ENCODE results near the gene SCG2.

SCG2 gene, protein sequence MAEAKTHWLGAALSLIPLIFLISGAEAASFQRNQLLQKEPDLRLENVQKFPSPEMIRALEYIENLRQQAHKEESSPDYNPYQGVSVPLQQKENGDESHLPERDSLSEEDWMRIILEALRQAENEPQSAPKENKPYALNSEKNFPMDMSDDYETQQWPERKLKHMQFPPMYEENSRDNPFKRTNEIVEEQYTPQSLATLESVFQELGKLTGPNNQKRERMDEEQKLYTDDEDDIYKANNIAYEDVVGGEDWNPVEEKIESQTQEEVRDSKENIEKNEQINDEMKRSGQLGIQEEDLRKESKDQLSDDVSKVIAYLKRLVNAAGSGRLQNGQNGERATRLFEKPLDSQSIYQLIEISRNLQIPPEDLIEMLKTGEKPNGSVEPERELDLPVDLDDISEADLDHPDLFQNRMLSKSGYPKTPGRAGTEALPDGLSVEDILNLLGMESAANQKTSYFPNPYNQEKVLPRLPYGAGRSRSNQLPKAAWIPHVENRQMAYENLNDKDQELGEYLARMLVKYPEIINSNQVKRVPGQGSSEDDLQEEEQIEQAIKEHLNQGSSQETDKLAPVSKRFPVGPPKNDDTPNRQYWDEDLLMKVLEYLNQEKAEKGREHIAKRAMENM

DNA sequence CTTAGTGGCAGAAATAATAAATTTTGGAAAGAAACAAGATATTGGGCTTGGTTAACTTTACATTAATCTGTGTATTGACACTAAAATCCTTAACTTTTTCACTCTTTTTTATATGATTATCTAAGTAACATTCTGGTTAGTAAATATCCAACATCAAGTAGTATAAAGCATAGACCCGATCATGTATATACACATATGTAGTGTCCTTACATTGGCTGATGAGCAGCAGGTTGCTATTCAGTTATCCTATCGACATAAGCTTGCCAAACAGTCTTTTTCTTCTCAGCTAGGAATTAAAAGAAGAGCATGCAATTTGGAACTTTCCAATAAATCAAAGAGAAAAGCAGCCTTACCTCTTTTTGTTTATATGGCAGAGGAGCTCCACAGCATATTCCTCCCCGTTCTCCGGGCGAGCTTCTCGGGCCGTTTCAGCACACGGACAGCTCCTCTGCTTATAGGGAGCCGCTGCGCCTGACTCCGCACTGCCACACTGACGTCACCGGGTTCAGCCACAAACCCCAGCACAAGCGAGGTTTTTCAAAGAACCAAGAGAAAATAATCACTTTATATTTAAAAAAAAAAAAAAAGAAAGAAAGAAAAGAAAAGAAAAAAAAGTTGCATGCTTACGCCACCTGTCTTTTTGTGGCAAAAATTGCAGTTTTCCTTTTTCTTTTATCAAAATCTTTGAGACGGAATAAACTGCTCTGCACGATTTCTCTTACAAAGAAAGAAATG lies at the start of gene SCG2:
Gene SCG2, minus strand, starts transcription at position 430 of the 735 bp plus-strand sequence. CDS start 3,079 bp downstream, outside the sequence.
- peak; percentile 69 for DNase-seq (ENCODE audit: low read depth)
- no peak within 1 kb of the TSS for H3K4me3 ChIP-seq (ENCODE audit: control insufficient read depth, low read depth, low read length)
- TF ChIP-seq, protein P1, sequence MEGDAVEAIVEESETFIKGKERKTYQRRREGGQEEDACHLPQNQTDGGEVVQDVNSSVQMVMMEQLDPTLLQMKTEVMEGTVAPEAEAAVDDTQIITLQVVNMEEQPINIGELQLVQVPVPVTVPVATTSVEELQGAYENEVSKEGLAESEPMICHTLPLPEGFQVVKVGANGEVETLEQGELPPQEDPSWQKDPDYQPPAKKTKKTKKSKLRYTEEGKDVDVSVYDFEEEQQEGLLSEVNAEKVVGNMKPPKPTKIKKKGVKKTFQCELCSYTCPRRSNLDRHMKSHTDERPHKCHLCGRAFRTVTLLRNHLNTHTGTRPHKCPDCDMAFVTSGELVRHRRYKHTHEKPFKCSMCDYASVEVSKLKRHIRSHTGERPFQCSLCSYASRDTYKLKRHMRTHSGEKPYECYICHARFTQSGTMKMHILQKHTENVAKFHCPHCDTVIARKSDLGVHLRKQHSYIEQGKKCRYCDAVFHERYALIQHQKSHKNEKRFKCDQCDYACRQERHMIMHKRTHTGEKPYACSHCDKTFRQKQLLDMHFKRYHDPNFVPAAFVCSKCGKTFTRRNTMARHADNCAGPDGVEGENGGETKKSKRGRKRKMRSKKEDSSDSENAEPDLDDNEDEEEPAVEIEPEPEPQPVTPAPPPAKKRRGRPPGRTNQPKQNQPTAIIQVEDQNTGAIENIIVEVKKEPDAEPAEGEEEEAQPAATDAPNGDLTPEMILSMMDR (IDR thresholded peaks at IDR 0.05; ENCODE audit: control insufficient read depth, insufficient read depth, low read depth, low read length, missing control alignments): peak; percentile 45

DNA sequence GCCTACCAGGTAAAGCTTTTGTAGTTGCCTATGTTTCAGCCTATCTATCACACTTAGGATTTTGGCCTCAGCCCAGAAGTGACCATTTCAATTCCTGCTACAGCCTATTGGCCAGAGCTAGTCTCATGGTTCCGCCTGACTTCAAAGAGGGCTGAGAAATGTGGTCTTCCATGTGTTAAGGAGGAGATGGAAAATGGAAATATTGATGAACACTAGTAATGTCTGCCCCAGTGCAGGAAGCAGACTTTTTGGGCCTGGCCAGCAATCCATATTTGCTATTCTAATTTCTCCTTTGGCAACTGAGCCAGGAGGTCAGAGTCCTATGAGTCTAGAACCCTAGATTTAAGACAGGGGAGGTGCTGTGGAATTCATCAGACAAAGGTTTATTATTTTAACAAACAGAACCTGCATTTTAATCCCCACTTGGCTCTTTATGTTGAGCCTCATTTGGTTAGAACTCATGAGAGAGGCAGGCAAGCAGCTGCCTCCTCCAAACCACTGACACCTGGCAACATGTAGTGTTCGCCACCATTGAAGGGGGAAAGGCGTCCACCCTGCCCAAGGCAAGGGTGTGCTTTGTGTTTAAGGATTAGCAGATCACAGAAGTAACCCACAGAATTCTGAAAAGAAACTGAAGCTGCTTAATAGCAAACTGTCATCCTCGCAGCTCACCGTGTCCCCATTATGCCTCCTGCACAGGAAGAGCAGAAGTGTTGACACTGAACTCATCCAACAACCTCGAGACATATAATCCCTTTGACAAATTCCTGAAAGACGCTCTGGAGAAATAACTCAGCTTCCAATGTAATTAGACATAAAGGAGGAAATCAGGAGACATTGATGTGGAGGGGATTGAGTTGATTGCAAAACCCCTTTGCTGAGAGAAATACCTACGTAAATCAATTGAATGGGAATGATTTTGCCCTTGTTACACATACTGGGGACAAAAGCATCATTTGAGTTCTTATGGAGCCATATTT lies 47.7 kb upstream of the SCG2 start:
- DNase-seq (ENCODE audit: low read depth): no peak
- H3K4me3 ChIP-seq (ENCODE audit: control insufficient read depth, low read depth, low read length): no peak overlapping the region
- TF ChIP-seq, protein P1 (IDR thresholded peaks at IDR 0.05; ENCODE audit: control insufficient read depth, insufficient read depth, low read depth, low read length, missing control alignments): no peak

DNA sequence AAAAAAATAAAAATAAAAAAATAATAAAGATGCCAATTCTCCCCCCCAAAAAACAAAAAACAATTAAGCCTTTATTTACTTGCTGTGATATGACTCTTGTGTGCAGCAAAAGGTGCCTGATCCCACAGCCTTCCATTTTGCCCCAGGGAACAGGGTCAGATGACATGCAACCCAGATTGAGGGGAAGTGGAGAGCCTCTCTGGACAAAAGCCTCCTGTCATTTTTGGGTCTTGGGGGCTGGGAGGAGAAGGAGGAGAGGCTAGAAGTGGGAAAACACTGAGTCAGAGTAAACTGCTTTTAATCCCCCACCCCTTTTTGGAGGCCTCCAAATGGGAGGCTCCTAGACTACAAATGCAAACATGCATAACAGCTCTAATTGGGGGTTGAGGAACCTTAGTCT lies 46.6 kb upstream of the SCG2 start:
- no peak for DNase-seq (ENCODE audit: low read depth)
- TF ChIP-seq, protein P1 (IDR thresholded peaks at IDR 0.05; ENCODE audit: control insufficient read depth, insufficient read depth, low read depth, low read length, missing control alignments): no peak
- no peak overlapping the region for H3K4me3 ChIP-seq (ENCODE audit: control insufficient read depth, low read depth, low read length)

DNA sequence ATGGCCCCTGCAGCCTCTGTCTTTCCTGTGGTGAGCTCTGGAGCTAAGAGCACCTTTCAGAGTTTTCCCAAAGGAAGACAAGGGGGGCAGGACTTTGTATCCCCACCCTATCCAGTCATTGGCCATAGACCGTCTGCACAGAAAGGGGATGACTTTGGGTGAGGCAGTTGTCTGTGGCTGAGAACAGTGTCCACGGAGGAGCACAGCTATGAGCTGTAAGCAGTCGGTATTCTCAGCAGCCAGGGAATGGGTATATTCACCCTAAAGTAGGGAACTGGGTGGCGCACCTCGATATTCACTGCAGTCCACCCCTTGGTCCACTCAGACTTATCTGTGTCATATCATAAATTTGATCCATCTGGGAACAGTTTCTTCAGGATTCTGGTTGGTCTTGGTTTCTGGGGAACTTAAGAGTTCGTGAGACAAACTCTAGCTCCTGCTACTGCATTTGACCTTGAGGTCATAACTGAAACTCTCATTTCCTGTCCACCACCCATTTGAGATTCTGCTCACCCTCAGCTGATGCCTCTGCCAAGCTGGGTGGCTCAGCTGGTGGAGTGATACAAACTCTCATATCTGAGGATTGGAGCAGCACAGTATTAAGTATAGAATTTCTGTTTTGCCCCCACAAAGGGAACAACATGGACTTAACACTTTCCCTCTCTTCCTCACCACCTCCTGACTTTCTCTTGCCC lies 45.2 kb upstream of the SCG2 start:
- no peak overlapping the region for H3K4me3 ChIP-seq (ENCODE audit: control insufficient read depth, low read depth, low read length)
- DNase-seq (ENCODE audit: low read depth): no peak
- TF ChIP-seq, protein P1 (IDR thresholded peaks at IDR 0.05; ENCODE audit: control insufficient read depth, insufficient read depth, low read depth, low read length, missing control alignments): no peak

DNA sequence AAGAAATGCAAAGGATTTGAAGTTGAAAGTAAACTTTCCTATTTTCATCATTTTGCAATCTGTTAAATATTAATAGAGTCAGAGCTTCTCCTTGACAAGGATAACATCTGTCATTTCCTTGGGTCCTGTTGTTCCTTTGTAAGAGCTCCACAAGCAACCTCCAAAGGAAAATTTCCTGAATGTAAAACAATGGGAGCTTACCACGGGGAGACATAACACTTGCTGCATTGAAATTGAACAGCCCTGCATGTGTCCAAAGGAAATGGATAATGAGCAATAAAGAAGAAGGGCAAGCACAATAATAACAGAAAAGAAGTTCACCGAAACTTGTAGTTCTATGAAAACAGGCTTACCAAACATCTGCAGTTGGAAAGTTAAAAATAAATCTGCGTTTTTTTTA lies 42.0 kb upstream of the SCG2 start:
- TF ChIP-seq, protein P1 (IDR thresholded peaks at IDR 0.05; ENCODE audit: control insufficient read depth, insufficient read depth, low read depth, low read length, missing control alignments): no peak
- H3K4me3 ChIP-seq (ENCODE audit: control insufficient read depth, low read depth, low read length): no peak overlapping the region
- no peak for DNase-seq (ENCODE audit: low read depth)

Measured in AG09309 (cell line).